GM19351 (cell line): Measurements from ENCODE around the gene AKR1D1.

Source experiments
- ATAC-seq: cut with Tn5 transposase; IDR thresholded peaks from one replicate; pipeline ENCODE4 v1.9.1; 2021; ENCODE audit warnings: mild to moderate bottlenecking, moderate library complexity; ENCODE audit not compliant: unreplicated experiment

AKR1D1 gene

GRCh38 chr7:138162236-138162635, 86.0 kb downstream of the AKR1D1 start:
- no peak for ATAC-seq

- no peak for ATAC-seq
Observed at GRCh38 chr7:138163800-138164199, 87.5 kb downstream of the AKR1D1 start.

DNA sequence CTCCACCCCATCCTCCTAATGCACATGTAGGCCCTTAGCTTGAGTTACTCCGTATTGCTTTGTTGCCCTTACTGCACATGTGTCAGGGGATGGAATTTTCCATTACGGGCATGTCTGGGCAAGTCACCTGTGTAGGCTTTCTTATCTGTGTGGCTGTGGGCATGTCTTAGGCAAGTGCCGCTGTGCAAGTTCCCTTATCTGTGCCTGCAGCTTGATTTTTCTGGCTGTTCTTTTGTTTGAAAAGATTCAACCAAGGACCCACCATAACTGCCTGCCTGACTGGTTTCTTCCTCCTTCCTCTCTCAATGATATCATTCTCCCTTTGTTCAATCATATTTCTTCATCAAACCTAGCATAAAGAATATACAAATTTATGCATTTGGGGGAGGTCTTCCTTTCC, 88.5 kb downstream of the AKR1D1 start:
- ATAC-seq = no peak

DNA sequence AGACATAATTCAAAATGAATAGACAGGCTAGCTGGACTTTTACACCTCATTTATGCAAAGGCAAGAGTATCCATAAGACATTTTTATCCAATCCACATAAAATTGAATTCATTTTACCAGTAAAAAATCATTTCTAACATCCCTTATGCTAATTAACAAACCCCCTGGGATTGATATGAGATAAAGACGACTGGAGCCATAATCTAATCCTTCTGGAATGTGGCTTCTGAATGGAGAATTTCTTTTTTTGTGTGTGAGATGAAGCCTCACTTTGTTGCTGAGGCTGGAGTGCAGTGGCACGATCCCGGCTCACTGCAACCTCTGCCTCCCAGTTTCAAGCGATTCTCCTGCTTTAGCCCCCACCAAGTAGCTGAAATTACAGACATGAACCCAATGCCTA, 90.4 kb downstream of the AKR1D1 start:
- ATAC-seq = no peak

- no peak for ATAC-seq
Observed at GRCh38 chr7:138167222-138167621, 91.0 kb downstream of the AKR1D1 start.

- no peak for ATAC-seq
Observed at GRCh38 chr7:138167869-138168296, 91.6 kb downstream of the AKR1D1 start.
